ENCODE results near the gene PPARG. TPM values are rescaled to one million over a fixed set of nuclear protein-coding genes. Genes with fewer than 3 reads are reported as not detected.
"Not testable (repeated sequence)": the region's sequence is repeated elsewhere in the genome, so short reads cannot be mapped to it uniquely, and the experiment has no call there.

The PPARG gene
- total RNA-seq, 1 experiment from 2014 or later: 0.79 TPM

GRCh38 chr3:12478326-12478725, 189.5 kb downstream of the PPARG start (continued):
- no peak for TF ChIP-seq ZNF532 (CRISPR knock-in tag; IDR thresholded peaks at IDR 0.05; ENCODE audit: borderline replicate concordance)
- no peak for TF ChIP-seq ZNF232 (CRISPR knock-in tag; IDR thresholded peaks at IDR 0.05)
- TF ChIP-seq CREM (CRISPR knock-in tag; IDR thresholded peaks at IDR 0.05): no peak
- TF ChIP-seq RORB (CRISPR knock-in tag; IDR thresholded peaks at IDR 0.05): no peak
- no peak for TF ChIP-seq MAX (CRISPR knock-in tag; IDR thresholded peaks at IDR 0.05)
- no peak for TF ChIP-seq ZNF396 (CRISPR knock-in tag; IDR thresholded peaks at IDR 0.05; ENCODE audit: borderline replicate concordance)
- no peak for TF ChIP-seq CBFB (CRISPR knock-in tag; IDR thresholded peaks at IDR 0.05; ENCODE audit: low read depth)
- TF ChIP-seq NFATC4 (CRISPR knock-in tag; IDR thresholded peaks at IDR 0.05): no peak
- no peak for TF ChIP-seq ARID4B (CRISPR knock-in tag; IDR thresholded peaks at IDR 0.05; ENCODE audit: borderline replicate concordance)

GRCh38 chr3:12479198-12479597, 190.3 kb downstream of the PPARG start:
- DNase-seq (ENCODE audit: low spot score); H3K36me3 Mint-ChIP-seq; H3K27ac Mint-ChIP-seq; H3K9me3 Mint-ChIP-seq; H3K27me3 Mint-ChIP-seq (ENCODE audit: low read depth); POLR2A ChIA-PET; H3K4me3 Mint-ChIP-seq; ATAC-seq: not testable (repeated sequence)
- CTCF ChIA-PET: interaction anchor here (0.6 to 2.5 kb wide), 47 partner anchors 9 to 1057 kb away, joined by 3 to 49 read pairs (median 5); partner anchors contain the start of genes MKRN2OS and PPARG
- peaks cover 12% of the 10 kb centered on the region for H3K4me1 Mint-ChIP-seq

- Mint-ChIP-seq H3K4me3 (no peak overlapping the region), H3K4me1 (peaks cover 14% of the 10 kb centered on the region), H3K27me3 (ENCODE audit: low read depth) (no peaks in the 10 kb centered on the region; the same call in 1 of the 2 replicates), H3K36me3 (no peaks in the 10 kb centered on the region), H3K9me3 (no peaks in the 10 kb centered on the region), H3K27ac (no peak overlapping the region)
- ChIA-PET POLR2A (interaction anchor here (0.5 kb wide), 1 partner anchor 27 kb away, joined by 3 read pairs; no protein-coding TSS in a partner anchor), CTCF (interaction anchor here (0.5 to 2.5 kb wide), 53 partner anchors 9 to 581 kb away, joined by 3 to 49 read pairs (median 4); partner anchors contain the start of genes MKRN2OS and PPARG)
- ATAC-seq: peak; percentile 71
- DNase-seq (ENCODE audit: low spot score): peak; percentile 32
- TF ChIP-seq USF1 (CRISPR knock-in tag; IDR thresholded peaks at IDR 0.05) (no peak), JUN (CRISPR knock-in tag; IDR thresholded peaks at IDR 0.05) (no peak), CTCF (IDR thresholded peaks at IDR 0.05) (peak; percentile 72), GTF2I (CRISPR knock-in tag; conservative IDR thresholded peaks at IDR 0.05) (0 out of 2 replicates have a peak, but pooled peaks have one; percentile 4)
These were observed 191.1 kb downstream of the PPARG start for GRCh38 chr3:12479919-12480427.
